Stimulated activated CD4-positive, alpha-beta T cell treated with anti-CD3 and anti-CD28 coated beads, Interleukin-1b, Interleukin-23, amount 100 ng/mL, for 4 hours (primary cell): ENCODE results near the gene PSME1.

Source experiments
- DNase-seq, 2 donors: peaks; one replicate each; pipeline ENCODE4 v3.0.0-alpha.2; 2020; ENCODE audit warnings: low read depth in 2 of 2

The PSME1 gene

DNA sequence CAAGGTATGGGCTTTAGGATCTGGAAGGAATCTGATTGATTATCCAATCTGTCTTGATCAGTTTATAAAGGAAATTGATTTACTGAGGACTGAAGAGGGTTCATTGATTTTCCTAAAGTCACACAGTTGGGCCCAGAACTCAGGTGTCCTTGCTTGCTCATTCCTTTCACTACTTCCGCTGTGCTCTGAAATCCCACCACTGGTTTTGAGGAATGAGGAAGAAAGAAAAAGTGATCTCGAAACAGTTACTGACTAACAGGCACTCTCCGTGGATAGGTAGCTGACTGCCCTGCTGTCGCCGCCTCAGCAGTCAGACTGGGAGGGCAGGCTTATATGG lies 5.6 kb upstream of the PSME1 start, which contains the start of gene FITM1:
Gene FITM1, plus strand, starts transcription at position 280 of the 337 bp plus-strand sequence. CDS start 905 bp downstream, outside the sequence.
- DNase-seq: no peak

DNA sequence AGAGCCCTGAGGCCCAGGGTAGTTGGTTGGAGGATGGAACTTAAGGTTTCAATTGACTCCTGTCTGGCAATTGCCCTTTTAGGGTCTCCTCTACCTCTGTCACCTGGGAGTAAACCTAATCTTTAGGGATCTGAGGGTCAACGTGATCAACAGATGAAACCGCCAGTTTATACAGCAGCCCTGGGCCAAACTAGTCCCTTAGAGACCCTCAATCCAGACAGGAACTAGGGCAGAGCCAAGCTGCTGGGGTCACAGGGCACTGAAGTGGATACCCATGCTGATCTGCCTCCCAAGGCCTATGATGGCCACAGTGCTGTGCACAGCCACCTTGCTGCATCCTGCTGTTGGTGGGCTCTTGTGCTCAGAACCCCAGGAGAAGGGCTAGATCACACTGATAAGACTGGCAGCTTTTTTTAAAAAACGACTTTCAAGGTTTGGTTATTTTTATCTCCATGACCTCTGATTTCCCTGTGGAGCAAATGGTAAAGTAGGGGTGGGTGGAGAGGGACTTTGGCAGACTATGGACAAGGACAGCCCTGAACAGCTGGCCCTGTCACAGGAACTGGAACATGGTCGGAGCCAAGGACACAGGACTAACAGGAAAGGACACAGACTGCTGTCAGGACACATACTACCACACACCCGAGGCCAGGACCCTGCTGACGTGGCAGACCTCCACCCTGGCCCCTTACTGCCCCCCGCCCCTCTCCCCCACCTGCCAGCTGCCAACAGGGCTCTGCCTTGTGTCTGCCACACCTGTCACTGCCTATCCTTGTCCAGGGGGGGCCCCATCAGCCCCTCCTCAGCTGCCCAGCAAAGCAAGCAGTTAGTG lies 5.1 kb upstream of the PSME1 start:
- DNase-seq: no peak

DNA sequence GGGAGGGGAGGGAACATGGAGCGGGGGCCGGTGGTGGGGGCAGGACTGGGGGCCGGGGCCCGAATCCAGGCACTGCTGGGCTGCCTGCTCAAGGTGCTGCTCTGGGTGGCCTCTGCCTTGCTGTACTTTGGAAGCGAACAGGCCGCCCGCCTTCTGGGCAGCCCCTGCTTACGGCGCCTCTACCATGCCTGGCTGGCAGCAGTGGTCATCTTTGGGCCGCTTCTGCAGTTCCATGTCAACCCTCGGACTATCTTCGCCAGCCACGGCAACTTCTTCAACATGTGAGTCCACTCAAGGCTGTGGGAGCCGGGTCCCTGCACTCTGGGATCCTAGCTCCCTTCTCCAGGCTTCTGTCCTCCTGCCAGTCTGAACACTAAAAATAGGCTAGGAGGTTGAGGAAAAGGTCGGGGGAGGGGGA lies 4.4 kb upstream of the PSME1 start:
- DNase-seq: no peak

DNA sequence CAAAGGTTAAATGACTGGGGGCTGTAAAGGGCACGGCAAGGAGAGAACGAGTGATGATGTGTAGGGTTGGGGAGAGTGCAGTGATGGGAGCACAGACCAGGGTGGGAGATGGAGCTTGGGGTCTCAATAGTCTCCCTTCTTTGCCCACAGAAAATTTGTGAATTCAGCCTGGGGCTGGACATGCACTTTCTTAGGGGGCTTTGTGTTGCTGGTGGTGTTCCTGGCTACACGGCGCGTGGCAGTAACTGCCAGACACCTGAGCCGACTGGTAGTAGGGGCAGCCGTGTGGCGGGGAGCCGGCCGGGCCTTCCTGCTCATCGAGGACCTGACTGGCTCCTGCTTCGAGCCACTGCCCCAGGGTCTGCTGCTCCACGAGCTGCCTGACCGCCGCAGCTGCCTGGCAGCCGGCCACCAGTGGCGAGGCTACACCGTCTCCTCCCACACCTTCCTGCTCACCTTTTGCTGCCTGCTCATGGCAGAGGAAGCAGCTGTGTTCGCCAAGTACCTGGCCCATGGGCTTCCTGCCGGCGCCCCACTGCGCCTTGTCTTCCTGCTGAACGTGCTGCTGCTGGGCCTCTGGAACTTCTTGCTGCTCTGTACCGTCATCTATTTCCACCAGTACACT lies 3.8 kb upstream of the PSME1 start:
- peak in 1 of 2 donors; percentile 27 for DNase-seq

DNA sequence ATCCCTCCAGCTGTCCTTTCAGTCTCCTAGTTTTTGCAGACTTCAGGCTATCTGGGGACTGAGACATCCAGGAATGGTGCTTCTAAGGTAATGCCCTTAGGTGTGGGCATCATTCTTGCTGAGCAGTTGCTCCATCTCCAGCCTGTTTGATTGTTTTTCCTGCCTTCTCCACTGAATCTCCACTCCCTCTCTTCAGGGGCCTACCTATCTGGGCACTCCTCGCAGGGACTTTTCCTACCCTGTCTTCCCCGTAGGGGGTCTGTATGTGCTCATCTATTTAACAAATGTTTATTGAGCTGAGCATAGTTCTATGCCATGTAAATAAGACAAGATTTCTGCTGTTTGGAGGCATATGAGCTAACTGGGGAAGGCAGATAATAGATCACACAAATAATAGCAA lies 3.0 kb upstream of the PSME1 start:
- no peak for DNase-seq

DNA sequence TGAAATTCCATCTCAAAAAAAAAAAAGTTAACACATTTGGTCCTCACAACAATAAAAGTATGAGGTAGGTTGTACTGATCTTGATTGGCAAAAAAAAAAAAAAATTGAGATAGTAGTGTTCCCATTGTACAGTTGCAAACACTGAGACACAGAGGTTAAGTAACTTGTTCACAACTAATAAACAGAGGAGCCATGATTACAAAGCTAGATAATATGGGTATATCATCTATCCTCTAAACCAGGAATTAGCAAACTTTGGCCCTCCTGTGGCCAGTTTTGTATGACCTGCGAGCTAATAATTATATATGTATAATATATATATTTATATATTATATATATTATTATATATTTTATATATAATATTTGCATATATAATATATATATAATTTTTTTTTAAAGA lies 2.3 kb upstream of the PSME1 start:
- DNase-seq: no peak

DNA sequence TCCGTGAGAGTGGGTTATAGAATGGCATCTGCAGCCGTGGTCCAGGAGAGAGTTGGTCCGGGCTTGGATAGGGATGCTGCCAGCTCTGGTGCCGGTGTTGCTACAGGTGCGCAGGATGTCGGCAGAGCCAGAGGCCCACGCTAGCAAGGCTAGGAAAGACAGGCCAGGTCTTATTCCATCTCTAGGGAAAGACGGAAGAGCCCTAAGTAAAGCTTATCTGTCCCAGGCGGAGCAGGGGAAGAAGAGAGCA lies 485 bp upstream of the PSME1 start:
- DNase-seq: no peak

DNA sequence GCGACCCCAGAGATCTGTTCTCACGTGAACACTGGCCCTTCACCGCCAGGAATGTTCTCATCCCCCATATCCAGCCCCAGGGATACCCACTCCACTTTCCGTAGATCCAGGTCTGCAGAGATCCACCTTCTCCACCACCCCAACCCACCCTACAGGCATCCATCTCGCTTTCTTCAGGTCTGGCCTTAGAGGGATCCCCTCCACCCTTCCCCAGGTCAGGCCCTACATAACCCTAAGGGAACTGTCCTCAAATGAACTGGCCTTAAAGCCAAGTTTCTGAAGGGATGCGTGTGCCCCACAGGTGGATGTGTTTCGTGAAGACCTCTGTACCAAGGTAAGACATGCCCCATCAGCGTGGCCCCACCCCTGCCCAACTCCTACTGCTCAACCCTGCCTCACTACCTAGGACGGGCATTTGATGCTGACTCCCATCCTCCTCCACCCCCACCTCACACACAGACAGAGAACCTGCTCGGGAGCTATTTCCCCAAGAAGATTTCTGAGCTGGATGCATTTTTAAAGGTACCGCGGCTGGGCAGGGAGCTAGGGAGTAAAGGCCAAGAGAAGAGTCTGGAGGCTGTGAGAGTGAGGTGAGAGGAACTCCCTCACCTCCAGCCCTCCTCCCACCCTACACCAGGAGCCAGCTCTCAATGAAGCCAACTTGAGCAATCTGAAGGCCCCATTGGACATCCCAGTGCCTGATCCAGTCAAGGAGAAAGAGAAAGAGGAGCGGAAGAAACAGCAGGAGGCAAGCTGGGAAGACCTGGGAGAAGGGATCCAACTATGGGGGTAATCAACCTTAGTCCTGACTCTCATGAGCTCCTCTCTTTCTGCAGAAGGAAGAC lies 912 bp downstream of the PSME1 start:
- DNase-seq: no peak

DNA sequence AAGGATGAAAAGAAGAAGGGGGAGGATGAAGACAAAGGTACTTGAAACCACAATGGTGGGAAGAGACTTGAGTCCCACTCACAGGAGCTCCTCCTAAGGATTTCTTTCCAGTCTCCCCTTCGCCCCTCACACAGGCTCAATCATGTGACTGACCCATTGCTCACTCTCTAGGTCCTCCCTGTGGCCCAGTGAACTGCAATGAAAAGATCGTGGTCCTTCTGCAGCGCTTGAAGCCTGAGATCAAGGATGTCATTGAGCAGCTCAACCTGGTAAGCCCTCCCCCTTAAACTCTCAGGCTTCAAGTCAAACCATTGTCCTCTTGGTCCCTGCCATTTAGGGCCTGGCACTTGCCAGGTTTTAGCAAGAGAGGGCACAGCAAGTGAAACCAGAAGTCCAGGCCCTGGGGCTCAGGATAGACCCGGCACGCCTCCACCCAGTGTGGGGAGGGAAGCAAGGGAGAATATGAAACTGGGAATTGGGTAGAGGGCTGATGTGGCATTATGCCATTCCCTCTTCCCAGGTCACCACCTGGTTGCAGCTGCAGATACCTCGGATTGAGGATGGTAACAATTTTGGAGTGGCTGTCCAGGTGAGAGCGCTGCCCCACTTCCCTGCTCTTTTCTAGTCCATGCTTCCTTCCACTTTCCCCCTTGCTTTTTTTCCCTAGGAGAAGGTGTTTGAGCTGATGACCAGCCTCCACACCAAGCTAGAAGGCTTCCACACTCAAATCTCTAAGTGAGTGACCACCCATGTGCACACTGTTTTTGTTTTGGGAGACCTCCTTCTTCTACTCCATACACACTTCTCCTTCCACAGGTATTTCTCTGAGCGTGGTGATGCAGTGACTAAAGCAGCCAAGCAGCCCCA lies 1.8 kb downstream of the PSME1 start:
- DNase-seq: no peak

DNA sequence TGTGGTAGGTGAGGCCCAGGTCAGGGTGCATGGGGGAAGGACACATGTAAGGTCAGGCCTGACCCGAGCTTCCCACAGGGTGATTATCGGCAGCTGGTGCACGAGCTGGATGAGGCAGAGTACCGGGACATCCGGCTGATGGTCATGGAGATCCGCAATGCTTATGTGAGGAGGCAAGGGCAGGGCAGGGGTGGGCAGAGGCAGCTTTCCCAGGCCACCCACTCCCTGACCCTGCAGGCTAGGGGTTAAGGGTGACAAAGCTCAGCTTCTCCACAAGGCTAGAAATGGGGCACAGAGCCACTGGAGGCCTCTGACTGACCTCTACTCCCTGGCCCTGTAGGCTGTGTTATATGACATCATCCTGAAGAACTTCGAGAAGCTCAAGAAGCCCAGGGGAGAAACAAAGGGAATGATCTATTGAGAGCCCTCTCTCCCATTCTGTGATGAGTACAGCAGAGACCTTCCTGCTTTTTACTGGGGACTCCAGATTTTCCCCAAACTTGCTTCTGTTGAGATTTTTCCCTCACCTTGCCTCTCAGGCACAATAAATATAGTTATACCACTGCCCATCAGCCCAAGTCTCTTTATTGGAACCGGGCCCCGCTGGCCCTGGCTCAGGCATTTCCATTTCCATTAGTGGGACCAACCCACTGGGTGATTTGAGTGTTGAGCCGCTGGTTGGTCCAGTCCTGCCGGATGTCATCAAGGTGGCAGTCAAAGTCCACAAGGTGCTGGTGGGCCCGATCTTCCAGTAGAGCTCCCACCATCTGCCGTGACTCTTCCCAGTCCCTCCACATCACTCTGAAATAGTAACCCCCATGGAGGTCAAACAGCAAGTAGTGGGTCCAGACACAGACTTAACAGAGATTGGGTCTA lies 2.6 kb downstream of the PSME1 start:
- no peak for DNase-seq

DNA sequence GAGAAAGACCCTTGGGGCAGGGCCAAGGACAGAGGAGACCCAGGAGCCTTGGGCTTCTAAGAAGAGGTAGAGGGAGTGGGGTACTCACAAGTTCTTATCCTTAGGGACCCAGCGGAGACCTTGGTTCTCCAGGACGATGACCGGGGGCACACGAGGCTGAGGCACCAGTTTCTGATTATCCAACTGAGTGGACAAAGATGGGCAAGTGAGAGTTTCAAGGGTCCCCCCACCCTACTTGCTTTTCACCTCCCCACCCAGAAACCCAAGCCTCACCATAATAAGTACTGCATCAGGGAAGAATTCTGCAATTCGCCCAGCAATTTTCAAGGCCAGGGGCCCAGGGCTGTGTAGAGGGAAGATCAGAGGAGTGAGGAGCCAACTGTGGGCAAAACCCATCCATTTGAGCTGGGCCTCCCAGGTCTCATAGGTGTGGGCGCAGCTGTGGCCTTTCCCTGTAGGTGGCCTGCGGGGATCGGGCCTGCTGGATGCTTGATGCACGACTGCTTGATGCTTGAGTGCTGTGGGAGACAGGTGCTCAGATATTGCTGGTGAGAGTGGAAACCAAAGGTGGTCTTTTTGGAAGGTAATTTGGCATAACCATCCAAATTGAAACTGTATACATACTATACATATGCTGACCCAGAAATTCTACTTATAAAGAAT lies 3.4 kb downstream of the PSME1 start:
- DNase-seq: no peak

DNA sequence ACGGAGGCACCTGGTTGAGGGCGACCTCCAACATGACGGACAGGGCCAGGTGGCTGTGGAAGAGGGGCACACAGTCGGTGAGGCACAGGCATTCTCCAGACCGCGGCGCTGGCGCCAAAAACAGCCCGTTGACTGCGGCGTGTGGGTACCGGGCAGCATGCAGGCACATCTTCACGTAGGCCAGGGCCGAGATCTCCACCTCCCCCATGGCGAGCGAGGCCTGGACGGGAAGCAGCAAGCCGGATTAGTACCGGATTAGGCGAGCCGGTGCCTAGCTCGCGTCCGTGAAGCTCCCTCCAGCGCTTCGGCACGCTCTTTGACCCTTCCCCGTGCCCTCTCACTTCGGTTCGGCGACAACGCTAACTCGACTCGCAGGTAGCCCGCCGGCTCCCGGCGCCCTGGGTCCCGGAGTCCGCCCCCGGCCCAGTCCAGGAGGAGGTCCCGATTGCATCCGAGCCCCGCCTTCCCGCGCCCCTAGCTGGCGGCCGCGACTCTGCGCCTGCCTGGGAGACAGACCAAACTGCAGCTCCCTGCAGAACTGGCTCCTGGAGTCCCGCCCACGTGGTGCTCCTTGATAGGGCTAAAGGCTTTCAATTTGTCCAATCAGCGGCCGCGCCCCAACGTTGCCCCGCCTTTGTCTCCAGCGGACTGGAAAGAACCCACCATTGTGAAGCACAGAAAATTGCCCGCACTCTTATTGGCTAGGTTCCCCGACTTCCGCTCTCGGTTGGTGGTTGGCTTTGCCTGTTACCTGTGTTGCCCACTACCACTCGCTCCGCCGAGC lies 5.3 kb downstream of the PSME1 start, which contains the start of gene EMC9:
Gene EMC9, minus strand, starts transcription at position 495 of the 784 bp plus-strand sequence. Its CDS starts 287 bp downstream, at position 208.
- DNase-seq: peak; percentile 99

DNA sequence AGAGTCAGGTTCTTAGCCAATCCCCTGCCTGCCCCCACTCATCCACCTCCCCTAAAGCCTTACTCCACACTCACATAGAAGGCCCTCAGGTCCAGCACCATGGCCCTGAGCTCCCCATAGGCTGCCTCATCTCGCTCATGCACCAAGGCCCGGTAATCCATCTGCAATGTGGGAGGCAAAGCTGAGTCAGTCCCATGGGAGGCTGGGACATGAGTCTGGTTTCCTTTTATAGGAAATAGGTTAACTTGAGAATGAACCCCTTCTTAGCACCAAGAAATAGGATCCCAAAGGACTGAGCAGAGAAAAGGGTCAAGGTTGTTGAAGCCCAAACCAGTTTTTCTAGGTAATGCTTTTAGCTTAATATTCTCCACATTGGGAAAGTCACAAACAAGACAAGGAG lies 7.5 kb downstream of the PSME1 start:
- DNase-seq: no peak

DNA sequence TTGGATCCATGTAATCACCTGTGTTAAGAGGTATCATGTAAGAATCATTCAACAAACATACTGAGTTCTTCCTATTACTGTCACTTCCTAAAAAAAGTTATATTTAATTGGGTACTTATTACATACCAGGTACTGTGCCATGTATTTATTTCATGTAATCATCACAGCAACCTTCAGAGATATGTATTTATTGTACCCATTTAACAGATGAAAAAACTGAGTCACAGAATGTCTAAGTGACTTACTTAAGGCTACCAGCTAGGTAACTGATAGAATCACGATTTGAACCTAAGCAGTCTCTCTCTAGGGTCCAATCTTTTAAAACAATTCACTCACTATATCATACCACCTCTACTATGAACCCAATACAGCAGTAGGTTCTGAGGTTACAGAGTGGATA lies 8.5 kb downstream of the PSME1 start:
- no peak for DNase-seq

DNA sequence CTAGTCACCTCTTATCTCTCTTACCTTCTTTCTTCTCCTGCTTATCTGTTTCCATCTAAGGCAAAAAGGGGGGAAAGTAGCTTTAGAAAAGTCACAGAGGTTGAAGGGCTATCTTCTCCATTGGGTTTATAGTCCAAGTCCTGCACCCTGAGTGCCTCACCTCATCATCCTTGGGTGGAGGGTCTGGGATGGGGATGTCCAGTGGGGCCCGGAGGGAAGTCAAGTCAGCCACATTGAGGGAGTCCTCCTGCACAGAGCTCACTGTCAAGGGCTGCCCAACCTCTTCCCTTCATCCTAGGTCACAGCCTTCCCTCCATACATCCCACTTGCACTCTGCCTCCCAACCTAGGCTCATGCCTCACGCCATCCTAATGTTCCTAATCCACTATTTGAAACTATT lies 9.2 kb downstream of the PSME1 start:
- no peak for DNase-seq

DNA sequence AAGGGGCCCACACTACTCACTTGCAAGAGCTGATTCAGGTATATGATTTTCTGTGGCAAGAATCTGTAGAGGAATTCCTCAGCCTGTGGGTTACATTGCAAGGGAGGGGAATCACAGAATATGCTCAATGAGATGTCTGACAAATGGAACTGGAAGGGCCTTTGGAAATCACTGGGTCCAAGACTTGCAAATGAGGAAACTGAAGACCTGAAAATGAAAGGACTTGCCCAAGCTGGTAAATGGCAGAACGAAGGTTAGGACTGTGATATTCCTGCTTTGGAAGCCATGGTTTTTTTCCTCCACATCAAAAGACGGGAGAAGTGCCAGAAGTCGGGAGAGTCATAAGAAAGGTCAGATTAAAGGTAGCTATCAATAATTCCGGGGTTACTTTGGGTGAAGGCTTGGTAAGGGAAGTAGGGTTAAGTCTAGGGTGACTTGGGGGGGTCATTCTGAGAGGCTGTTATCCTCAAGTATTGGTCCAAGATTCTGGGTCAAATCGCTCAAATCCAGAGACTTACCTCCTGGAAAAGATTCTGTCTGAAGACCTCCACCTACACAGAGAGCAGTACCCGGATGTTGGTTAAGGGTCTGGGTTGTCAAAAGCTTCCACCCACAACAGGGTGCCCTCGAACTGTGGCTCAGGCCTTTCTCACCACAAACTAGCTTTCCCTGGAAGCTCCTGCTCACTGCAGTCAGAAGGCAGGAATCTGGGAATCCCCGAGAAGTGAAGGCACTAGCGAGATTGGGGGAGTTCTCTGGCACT lies 9.9 kb downstream of the PSME1 start:
- DNase-seq: no peak

DNA sequence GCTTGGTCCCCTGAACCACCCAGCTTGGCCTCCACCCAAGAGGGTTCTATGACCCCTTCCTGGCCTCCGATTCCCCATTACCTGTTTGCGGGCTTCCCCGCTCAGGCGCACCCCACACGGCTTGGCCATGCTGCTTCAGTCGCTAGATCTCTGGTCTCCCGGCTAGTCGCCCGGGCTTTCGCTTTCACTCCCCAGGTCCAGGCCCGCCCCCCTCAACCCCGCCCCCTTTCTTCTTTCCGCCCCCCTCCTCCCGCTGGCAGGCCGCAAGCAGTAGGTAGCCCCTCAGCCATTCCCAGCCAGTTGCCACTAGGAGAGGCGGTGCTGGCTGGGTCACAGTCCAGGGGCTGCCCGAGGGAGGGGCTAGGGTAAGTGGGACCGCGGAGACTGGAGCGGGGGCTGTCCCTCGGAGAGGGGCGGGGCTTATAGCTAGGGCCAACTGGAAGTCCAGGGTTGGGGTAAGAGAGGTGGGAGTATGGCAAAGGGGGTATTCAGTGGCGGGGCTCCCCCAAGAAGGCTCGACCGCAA lies 10.5 kb downstream of the PSME1 start, which contains the start of gene PSME2:
Gene PSME2, minus strand, starts transcription at position 158 of the 525 bp plus-strand sequence. Its CDS starts 29 bp downstream, at position 129.
- peak; percentile 65 to 75 for DNase-seq
